SU-DHL-6 (cell line): ENCODE results near the gene ADD1.

Experiments used
- H2AFZ ChIP-seq: fragments of 200-600 bp; sonication (generic); 2 replicates; pipeline ENCODE4 v1.6.1; 2014; ENCODE audit warnings: low read depth, mild to moderate bottlenecking, moderate library complexity, mixed read lengths, antibody characterized with exemption, low read length; ENCODE audit not compliant: severe bottlenecking
- H3F3A ChIP-seq: fragments of 200-600 bp; shearing (Covaris generic); 2 replicates; pipeline ENCODE4 v1.6.0; 2016; ENCODE audit warnings: antibody characterized with exemption, mild to moderate bottlenecking; ENCODE audit not compliant: insufficient read depth
- H3K27ac ChIP-seq: fragments of 200-600 bp; sonication (generic); 2 replicates; pipeline ENCODE4 v1.5.1; 2016; ENCODE audit warnings: low read depth, mild to moderate bottlenecking, low read length, moderate library complexity, mixed read lengths
- H3K27me3 ChIP-seq: fragments of 200-600 bp; sonication (generic), shearing (Covaris generic); 2 replicates; pipeline ENCODE4 v1.6.0; 2014; ENCODE audit warnings: mild to moderate bottlenecking, low read length
- H3K36me3 ChIP-seq: fragments of 200-600 bp; sonication (generic); 2 replicates; pipeline ENCODE4 v1.6.1; 2014; ENCODE audit warnings: mild to moderate bottlenecking, low read length, mixed read lengths
- H3K4me2 ChIP-seq: fragments of 300-600, 200-600 bp; shearing (Covaris generic), sonication (generic); 2 replicates; pipeline ENCODE4 v1.6.0; 2014; ENCODE audit warnings: low read length, low read depth, mild to moderate bottlenecking; ENCODE audit not compliant: poor library complexity, severe bottlenecking
- H3K4me3 ChIP-seq: fragments of 200-600 bp; sonication (generic); 2 replicates; pipeline ENCODE4 v1.5.1; 2014; ENCODE audit warnings: antibody characterized with exemption, low read length, mild to moderate bottlenecking, mixed read lengths; ENCODE audit not compliant: insufficient read depth, poor library complexity, severe bottlenecking
- H3K79me2 ChIP-seq: fragments of 200-600 bp; sonication (generic); 2 replicates; pipeline ENCODE4 v1.6.1; 2014; ENCODE audit warnings: mild to moderate bottlenecking, low read length, moderate library complexity; ENCODE audit not compliant: insufficient read depth
- H3K9ac ChIP-seq: fragments of 200-600 bp; sonication (generic); 2 replicates; pipeline ENCODE4 v1.7.0; 2014; ENCODE audit warnings: mild to moderate bottlenecking, low read length
- H3K9me2 ChIP-seq: fragments of 200-600 bp; sonication (generic); replicated peaks from 2 replicates; pipeline ENCODE4 v1.6.1; 2014; ENCODE audit warnings: low read length; ENCODE audit not compliant: insufficient read depth
- H3K9me3 ChIP-seq: fragments of 200-600 bp; sonication (generic); 2 replicates; pipeline ENCODE4 v1.6.1; 2014; ENCODE audit warnings: low read length, mixed read lengths; ENCODE audit not compliant: insufficient read depth
- H4K20me1 ChIP-seq: fragments of 200-600 bp; sonication (generic); 2 replicates; pipeline ENCODE4 v1.6.1; 2014; ENCODE audit warnings: low read depth, mild to moderate bottlenecking, antibody characterized with exemption, low read length, moderate library complexity, mixed read lengths
- EZH2phosphoT487 ChIP-seq: fragments of 200-600 bp; sonication (generic), shearing (Covaris generic); conservative IDR thresholded peaks from 2 replicates; pipeline ENCODE4 v1.6.1; 2018; ENCODE audit warnings: mild to moderate bottlenecking, antibody characterized with exemption, low read length, moderate library complexity, mixed read lengths
- TF ChIP-seq, protein P1 (sequence below): fragments of 200-600 bp; sonication (generic); IDR thresholded peaks from one replicate; pipeline ENCODE4 v1.5.1; 2017; ENCODE audit warnings: antibody characterized with exemption, mild to moderate bottlenecking, low read length, moderate library complexity; ENCODE audit not compliant: insufficient read depth, poor library complexity, severe bottlenecking

The ADD1 gene

DNA sequence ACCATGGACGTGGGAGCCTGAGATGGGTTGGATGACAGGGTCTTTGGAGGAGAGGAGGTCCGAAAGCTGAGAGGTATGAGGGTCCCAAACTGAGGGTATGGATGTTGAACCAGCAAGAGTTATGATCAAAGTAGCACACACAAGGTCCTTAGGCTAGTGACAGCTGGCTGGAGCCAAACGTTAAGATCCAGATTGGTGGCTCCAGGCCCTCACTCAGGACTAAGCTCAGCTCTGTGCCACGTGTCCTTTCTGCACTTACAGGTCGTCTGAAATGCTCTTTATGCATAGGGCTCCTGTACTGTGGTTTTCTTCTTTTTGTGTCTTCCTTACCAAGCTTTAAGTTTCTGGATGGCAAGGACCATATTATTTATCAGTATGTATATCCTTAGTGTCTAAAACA is 35.4 kb downstream of the ADD1 start:
- Histone ChIP-seq H3K9me3 (no peaks in the 10 kb centered on the region), H4K20me1 (no peaks in the 10 kb centered on the region), H3K27me3 (no peaks in the 10 kb centered on the region), H2AFZ (no peak overlapping the region), H3F3A (no peaks in the 10 kb centered on the region), H3K27ac (no peak overlapping the region), H3K9me2 (no peaks in the 10 kb centered on the region), H3K4me2 (no peak overlapping the region), H3K9ac (no peak overlapping the region), H3K79me2 (no peaks in the 10 kb centered on the region), H3K36me3 (no peaks in the 10 kb centered on the region), H3K4me3 (no peak overlapping the region)
- TF ChIP-seq, protein P1, sequence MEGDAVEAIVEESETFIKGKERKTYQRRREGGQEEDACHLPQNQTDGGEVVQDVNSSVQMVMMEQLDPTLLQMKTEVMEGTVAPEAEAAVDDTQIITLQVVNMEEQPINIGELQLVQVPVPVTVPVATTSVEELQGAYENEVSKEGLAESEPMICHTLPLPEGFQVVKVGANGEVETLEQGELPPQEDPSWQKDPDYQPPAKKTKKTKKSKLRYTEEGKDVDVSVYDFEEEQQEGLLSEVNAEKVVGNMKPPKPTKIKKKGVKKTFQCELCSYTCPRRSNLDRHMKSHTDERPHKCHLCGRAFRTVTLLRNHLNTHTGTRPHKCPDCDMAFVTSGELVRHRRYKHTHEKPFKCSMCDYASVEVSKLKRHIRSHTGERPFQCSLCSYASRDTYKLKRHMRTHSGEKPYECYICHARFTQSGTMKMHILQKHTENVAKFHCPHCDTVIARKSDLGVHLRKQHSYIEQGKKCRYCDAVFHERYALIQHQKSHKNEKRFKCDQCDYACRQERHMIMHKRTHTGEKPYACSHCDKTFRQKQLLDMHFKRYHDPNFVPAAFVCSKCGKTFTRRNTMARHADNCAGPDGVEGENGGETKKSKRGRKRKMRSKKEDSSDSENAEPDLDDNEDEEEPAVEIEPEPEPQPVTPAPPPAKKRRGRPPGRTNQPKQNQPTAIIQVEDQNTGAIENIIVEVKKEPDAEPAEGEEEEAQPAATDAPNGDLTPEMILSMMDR = no peak
- no peak for TF ChIP-seq EZH2phosphoT487

DNA sequence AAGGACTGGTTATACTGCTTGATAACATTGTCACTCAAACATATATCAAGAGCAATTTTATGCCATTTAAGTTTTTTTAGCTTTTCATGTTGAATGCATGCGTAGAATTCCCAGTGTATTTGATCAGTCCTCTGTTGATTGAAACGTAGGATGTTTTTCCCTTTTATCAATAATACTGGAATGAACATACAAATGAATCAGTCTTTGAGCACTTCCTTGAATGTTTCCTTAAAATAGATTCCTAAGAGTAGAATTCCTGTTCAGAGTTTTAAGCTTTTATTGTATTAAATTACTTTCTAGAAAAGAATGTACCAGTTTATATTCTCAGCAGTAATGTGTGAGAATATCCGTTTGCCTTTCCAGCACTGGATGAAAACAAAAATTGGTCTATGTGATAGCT is 37.8 kb downstream of the ADD1 start:
- Histone ChIP-seq H3K4me2 (no peak overlapping the region), H3K9me3 (no peaks in the 10 kb centered on the region), H3K36me3 (no peaks in the 10 kb centered on the region), H3K27ac (no peak overlapping the region), H3K4me3 (no peak overlapping the region), H3F3A (no peaks in the 10 kb centered on the region), H3K79me2 (no peaks in the 10 kb centered on the region), H4K20me1 (no peaks in the 10 kb centered on the region), H3K27me3 (no peaks in the 10 kb centered on the region), H2AFZ (no peak overlapping the region), H3K9ac (no peak overlapping the region), H3K9me2 (no peaks in the 10 kb centered on the region)
- TF ChIP-seq EZH2phosphoT487 = no peak

DNA sequence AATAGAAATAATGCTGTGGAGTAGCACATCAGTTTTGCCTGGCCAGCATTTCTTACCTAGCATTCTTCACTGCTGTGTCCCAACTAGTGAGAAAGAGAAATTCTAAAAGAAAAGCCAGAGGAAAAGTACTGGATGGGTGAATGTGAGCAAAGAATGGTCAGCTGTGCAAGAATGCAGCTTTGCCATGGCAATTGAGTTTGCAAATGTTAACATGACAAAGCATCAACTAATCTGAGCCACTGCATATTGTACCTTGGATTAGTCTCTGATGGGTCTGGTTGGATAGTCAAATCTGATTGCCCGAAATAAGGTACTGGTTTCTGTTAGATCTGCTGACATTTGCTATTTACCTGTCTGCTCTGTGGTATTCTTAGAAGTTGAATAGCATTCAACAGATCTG is 38.7 kb downstream of the ADD1 start:
- H3K4me3 ChIP-seq = no peak overlapping the region
- H3K9me3 ChIP-seq = no peaks in the 10 kb centered on the region
- no peaks in the 10 kb centered on the region for H4K20me1 ChIP-seq
- no peaks in the 10 kb centered on the region for H3K79me2 ChIP-seq
- H3K9me2 ChIP-seq = no peaks in the 10 kb centered on the region
- no peak overlapping the region for H2AFZ ChIP-seq
- H3K27ac ChIP-seq = no peak overlapping the region
- no peak overlapping the region for H3K9ac ChIP-seq
- no peak overlapping the region for H3K4me2 ChIP-seq
- H3K36me3 ChIP-seq = no peaks in the 10 kb centered on the region
- no peaks in the 10 kb centered on the region for H3K27me3 ChIP-seq
- no peaks in the 10 kb centered on the region for H3F3A ChIP-seq
- no peak for TF ChIP-seq EZH2phosphoT487
- TF ChIP-seq, protein P1 = no peak

DNA sequence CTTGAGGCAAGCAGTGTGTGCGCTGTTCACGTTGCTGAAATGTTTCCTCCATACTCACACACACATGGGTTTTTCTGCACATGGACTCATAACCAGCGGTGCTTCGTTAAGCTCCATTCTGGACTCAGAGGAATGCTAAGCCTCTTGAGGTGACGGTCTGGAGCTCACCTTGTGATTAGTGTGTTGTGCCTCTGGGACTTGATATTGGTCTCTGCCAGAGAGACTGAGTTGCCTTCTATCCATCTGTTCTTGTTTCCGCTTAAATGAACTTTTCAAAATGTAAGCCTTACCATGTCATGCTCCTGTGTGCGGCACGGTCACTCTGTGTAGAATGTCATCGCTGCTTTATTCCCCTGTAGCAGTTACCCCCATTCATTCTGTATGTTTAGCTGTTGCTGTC is 42.5 kb downstream of the ADD1 start:
- H3K9ac ChIP-seq = no peak overlapping the region
- no peaks in the 10 kb centered on the region for H3K27me3 ChIP-seq
- TF ChIP-seq, protein P1 = no peak
- TF ChIP-seq EZH2phosphoT487 = no peak
- H3K9me2 ChIP-seq = no peaks in the 10 kb centered on the region
- no peak overlapping the region for H3K4me2 ChIP-seq
- no peaks in the 10 kb centered on the region for H3F3A ChIP-seq
- no peaks in the 10 kb centered on the region for H3K79me2 ChIP-seq
- no peak overlapping the region for H3K4me3 ChIP-seq
- no peak overlapping the region for H2AFZ ChIP-seq
- H3K36me3 ChIP-seq = no peaks in the 10 kb centered on the region
- no peaks in the 10 kb centered on the region for H3K9me3 ChIP-seq
- no peaks in the 10 kb centered on the region for H4K20me1 ChIP-seq
- no peak overlapping the region for H3K27ac ChIP-seq
